HG03354 (cell line): ENCODE measurements around the gene DENND10.
A peak's percentile ranks its signal among the peaks of the same experiment; 100 is the strongest.
"Not testable (repeated sequence)": the region's sequence is repeated elsewhere in the genome, so short reads cannot be mapped to it uniquely, and the experiment has no call there.

Source experiments
- ATAC-seq: cut with Tn5 transposase; IDR thresholded peaks from one replicate; pipeline ENCODE4 v1.9.1; 2021; ENCODE audit warnings: mild to moderate bottlenecking; ENCODE audit not compliant: unreplicated experiment, poor library complexity, severe bottlenecking

Gene DENND10

GRCh38 chr10:119162452-119163092 lies 58.7 kb downstream of the DENND10 start:
- ATAC-seq, result no peak

GRCh38 chr10:119165171-119166117 lies 61.5 kb downstream of the DENND10 start, which contains the start of gene SFXN4:
TSS of gene SFXN4 (minus strand) at chr10:119165714. CDS start at chr10:119165647, 67 bp downstream.
- ATAC-seq, result peak; percentile 94

DNA sequence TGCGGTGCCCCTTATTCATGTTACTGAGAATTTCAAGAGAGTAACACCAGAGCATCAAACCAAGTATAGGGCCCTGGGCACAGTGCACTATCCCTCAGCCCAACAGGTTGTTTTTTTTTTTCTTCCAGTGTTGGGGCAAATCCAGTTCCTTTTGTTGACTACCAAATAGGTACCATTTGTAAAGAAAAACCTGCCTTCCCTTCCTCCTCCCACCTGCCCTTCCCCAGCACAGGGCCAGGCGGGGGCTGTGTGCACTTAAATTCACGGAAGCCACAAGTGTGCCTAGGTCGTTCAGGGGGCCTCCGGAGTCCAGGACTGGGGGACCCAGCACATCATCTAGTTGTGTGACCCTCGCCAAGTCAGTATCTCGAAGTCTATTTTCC lies 62.2 kb downstream of the DENND10 start:
- ATAC-seq, result peak; percentile 6

DNA sequence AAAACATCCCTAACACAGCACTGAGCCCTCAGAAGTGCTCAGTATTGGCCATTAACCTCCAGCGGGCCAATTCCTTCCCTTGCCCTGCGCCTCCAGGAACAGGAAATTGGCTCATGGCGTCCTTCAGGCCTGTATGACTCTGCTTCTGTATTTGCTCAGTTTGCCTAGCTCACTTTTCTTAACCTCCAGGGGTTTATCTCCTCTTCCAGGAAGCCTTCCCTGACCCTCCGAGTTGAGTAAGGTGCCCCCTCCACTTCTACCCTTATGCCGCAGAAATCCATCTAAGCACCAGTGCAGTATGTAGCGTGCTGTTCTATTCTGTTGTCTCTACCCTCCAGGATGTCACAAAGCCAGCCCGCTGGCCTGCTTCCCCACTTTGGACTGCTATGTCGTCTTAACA lies 62.7 kb downstream of the DENND10 start:
- no peak for ATAC-seq

- ATAC-seq, result no peak
Observed at GRCh38 chr10:119167041-119167440, 63.1 kb downstream of the DENND10 start.

GRCh38 chr10:119174109-119174508 lies 70.2 kb downstream of the DENND10 start:
- no peak for ATAC-seq

DNA sequence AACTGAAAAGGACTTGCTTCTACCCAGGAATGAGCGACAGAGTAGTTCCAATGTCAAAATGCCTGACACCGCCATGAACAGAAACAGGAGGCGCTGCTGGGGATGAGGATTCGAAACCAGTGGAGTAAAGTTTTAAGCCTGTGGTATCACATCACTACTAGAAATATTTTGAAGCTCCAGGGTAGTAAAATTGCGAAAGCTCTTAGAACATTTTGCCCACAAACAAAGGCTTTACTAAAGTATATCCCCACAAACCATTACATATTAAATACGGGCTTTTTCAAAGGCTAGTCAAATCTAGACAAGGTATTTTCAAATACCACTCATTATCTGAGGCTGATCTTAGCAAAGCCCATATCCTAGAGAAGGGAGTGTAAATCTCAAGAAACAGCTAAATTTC lies 72.3 kb downstream of the DENND10 start:
- ATAC-seq, result no peak

- ATAC-seq, result peak; percentile 28
Observed at GRCh38 chr10:119177708-119178371, 73.9 kb downstream of the DENND10 start.

DNA sequence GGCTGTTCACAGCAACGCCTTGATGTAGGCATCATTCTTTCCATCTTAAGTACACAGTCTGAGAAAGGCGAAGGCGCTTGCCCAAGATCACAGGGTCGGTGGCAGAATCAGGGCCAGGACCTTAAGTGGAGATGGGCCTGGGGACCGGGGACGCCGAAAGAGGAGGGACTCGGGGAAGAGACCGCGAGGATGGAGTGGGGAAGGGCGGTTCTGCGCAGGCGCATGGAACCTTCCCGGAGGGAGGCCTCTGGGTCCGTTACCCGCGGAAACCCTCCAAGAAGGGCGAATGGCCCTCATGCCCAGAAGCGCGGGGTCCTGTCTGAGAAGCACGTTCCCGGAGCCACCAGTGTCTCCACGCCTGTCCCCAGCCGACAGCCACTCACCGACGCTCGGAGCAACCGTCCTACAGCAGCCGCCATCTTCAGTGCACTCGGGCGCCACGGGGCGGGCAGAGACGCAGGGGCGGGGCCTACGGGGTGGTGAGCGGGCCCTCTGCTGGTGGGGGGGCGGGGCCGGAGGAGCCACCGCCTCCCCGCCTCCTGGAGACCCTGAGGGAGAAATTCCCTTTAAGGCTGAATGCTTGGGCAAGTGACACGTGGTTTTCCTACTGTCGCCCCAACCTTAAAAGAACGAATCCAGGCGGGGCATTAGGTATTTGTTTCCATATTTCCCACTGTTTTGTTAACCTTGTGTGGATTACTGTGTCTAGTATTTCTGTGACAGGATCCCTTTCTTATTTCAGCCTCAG lies 74.6 kb downstream of the DENND10 start, which contains the start of gene PRDX3:
Gene PRDX3 (minus strand): TSS at position 441 of the 748 bp plus-strand sequence. CDS start 22 bp downstream, at position 419.
- ATAC-seq, result peak; percentile 95

- not testable (repeated sequence) for ATAC-seq
Observed at GRCh38 chr10:119180850-119181400, 77.0 kb downstream of the DENND10 start.

- no peak for ATAC-seq
Observed at GRCh38 chr10:119183664-119184412, 79.9 kb downstream of the DENND10 start.
